HG03565 (cell line): ENCODE results near the gene SORBS1.
A peak's percentile ranks its signal among the peaks of the same experiment; 100 is the strongest.

ENCODE experiments used
- ATAC-seq: cut with Tn5 transposase; IDR thresholded peaks from one replicate; pipeline ENCODE4 v1.9.1; 2021; ENCODE audit warnings: mild to moderate bottlenecking, moderate library complexity; ENCODE audit not compliant: unreplicated experiment

SORBS1 gene

DNA sequence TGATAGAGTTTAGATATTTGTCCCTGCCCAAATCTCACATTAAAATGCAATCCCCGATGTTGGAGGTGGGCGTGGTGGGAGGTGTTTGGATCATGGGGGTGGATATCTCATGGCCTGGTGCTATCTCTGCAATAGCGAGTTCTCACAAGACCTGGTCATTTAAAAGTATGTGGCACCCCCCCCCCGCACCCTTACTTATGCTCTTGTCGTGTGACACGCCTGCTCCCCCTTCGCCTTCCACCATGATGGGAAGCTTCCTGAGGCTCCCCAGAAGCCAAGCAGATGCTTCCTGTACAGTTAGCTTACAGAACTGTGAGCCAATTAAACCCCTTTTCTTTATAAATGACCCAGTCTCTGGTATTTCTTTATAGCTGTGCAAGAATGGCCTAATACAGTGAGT is 118.8 kb downstream of the SORBS1 start:
- no peak for ATAC-seq

DNA sequence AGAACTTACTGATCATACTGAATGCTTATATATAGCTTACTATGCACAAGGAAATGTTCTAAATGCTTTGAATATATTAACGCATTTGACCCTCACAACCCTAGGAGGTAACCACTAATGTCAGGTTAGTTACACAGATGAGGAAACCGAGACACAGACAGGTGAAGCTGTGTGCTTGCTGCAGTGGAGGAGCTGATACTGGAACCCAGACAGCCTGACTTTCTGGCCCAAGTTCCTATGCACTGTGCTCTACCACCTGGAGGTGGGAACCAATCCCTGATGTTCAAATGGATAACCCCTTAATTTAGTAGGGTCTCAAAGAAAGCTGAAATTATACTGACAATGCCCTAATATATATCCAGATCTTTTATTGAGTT is 119.6 kb downstream of the SORBS1 start:
- peak; percentile 11 for ATAC-seq

DNA sequence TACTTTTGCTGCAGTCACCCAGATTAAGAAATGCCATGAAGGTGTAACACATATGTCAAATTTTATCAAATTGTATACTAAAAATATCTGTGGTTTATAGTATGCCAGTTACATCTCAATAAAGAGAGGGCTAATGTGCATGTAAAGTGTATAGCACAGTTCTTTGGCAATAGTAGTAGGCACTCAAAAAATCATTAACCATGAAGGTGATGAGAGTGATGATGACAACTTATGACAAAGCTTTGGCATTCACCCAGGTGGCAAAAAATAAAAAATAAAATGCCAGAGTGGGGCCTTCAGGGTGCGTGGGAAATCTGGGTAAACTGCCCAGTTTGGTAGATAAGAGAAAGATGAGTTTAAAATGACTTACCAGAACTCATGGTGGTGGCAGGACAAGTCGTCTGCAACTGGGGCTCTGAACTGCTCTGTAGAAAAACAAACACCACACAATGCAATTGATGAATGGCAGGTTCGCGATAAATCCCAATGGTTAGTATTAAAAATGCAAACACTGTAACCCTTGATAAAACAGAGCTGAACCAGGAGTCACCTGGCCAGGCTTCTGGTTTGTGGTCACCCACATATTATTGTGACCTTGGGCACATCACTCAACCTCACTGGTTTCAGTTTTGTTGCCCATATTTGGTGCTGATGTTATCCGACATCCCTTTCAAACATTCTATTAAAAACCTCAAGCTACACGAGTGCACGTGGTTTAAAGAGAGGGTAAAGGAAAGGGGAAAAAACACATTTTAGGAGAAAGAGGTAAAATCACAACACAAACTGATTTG is 120.2 kb downstream of the SORBS1 start:
- peak; percentile 89 for ATAC-seq

DNA sequence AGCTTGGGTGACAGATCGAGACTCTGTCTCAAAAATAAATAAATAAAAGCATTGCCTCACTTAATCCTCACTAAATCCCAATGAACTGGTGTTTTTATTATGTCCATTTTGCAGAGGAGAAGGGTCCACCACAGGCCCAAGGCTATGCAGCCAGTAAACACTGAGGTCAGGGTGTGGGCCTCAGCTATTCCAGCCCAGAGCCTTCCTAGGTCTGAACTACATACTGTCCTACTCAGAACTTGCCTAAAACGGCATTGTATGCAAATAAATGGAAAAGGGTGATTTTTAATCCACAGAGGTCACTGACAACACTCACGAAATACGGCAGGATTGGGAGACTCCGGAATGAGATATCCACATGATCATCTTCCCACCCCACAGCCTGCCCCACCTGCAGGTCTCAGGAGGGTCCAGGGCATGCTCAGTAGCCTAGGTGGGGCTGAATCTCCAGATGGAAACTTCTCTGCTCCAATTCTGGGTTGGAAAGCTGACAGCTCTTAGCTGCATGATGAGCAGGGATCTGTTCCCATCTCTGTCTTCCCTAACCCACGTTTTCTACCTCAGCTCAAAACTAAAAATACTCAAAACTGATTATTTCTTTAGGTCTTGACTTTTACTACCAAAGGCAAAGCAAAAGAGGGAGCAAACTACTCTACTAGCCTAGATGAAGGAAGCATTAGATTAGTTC is 121.0 kb downstream of the SORBS1 start:
- no peak for ATAC-seq

DNA sequence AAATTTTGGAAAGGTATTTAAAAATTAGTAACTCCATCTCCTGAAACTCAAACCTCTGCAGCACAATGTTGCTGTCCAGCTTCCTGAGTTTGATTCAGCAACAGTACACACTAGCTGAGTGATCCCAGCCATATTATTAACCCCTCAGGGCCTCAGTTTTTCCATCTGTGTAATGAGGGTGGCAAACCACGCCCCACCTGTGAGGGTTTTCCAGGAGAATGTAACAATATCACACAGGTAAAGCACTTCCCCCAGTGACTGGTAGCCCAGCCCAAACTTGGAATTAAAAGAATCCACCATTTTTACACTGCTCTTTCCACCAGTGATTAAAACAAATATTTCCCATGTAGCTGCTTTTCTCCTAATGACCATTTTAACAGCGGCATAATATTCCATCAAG is 122.4 kb downstream of the SORBS1 start:
- ATAC-seq, result no peak

DNA sequence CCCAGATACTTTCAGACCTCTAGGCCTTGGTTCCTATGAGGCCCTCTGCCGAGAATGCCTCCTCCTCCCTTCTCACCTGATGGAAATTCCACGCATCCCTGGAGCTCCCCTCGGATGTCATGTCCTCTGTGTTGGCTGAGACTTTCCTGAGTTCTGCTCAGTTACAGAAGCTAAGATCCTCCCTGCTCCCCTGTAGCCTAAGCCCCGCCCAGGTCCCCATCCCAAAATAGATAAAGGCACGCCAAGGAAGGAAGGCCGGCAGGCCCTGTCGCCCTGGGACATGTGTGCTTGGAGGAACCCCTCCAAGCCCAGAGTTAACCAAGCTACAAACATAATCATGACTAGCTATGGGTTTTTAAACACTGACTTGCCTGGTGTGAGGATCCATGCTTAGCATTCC is 123.5 kb downstream of the SORBS1 start:
- no peak for ATAC-seq

DNA sequence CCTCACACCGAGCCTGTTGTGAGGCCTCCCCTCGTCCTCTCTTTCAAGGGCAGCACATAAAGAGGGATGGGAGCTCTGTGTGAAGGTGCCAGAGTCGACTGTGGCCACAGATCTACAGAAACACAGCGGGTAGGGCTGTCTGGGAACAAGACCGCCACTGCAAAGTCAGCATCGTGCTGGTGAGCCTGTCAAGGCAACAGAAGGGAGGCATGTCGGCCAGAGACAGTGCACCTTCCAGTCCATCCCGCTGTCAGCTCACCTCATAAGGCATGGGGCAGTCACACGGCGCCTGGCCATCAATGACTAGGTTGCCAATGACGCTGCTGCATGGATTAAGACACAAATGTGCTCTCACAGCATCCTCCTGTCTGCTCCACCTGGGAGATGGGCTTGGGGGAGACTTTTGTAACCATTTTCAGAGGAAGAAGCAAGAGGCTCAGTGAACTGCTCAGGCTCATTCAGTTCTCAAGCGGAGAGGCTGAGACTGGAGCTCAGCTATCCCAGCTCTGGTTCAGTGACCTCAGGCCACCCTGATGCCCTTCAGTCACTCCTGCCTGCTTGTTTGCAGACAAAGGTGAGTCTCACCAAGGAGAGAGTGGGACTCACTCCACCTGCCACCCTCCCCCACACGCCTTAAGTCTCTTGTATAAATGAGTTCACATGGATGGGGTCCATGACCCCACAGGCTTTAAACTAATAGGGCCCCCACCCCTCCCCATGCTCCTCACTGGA is 125.5 kb downstream of the SORBS1 start:
- no peak for ATAC-seq

DNA sequence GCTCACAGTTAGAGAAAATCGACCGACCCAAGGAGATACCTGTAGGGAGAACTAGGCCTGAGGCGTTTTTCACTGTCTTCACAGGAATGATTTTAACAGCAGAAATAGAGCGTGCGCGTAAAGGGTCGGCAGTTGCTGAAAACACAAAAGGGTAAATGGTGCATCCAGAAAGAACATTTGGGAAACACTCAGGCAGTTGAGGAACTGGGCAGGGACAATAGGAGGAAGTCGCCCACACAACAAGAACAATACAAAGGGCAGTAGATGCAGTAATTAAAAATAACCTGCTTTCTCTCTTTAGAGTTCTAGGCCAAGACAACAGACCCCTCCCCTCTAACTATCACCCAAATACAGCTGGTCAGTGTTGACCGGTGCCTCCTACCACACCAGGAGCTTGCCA is 126.6 kb downstream of the SORBS1 start:
- ATAC-seq, result no peak

DNA sequence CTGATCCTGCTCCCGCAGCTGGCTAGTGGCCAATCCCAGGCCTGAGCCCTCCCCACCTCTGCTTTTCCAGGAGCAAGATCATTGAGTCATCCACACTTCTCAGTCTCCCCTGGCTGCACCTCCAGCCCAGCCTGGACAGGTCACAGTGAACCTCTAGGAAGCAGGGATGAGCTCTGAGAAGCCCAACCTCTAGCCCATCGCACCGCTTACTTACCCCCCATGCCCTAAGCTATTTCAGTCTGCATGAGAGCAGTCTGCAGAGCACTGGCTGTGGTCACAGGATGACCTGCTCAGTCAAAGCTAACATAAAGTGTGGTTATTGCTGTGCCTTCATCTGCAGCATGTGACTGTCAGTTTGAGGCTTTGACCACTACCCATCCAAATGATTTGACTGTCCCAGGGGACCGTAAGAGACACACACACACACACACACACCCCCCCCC is 129.2 kb downstream of the SORBS1 start:
- ATAC-seq, result peak; percentile 87

DNA sequence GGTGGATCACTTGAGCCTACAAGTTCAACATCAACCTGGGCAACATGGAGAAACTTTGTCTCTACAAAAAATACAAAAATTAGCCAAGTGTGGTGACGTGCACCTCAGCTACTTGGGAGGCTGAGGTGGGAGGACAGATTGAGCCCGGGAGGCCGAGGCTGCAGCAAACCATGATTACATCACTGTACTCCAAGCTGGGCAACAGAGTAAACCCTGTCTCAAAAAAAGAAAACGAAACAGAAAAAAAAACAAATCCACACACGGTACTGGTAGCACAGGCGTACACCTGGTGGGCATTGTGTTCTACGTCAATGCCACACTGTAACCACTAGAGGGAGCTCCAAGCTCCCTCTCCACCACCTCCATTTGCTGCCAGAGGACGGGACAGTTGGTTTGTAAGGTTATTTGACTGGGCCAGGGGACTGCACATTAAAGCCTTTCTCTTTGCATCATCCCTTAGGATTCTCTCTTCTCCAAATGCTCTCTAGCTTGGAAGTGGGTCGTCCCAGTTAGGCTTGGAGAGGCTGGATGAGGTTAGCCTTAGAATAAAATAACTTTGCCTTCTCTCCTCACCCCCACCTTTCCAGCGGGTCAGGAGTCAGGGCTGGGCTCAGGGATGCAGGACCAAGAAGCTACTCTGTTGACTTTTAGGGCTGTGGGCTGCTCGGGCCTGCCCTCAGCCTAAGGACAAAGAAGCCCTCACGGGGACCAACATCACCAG is 130.8 kb downstream of the SORBS1 start:
- ATAC-seq, result peak; percentile 69

DNA sequence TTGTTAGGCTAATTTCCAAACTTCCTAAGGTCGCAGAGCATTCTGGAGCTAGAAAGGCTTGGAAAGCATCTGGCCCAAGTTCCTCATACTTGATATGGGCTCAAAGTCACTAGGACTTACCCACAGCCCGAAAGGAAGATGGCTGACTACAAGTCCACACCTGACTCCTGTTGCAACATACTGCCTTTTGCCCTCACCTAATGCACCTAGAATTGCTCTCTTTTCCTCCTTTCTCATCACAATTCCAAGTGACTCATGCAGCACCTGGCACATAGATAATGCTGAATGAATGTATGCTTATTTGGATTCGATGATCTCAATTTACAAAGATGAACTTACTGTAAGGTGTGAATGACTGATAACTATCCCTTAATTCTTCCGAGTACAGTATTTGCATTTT is 131.5 kb downstream of the SORBS1 start:
- ATAC-seq, result no peak

DNA sequence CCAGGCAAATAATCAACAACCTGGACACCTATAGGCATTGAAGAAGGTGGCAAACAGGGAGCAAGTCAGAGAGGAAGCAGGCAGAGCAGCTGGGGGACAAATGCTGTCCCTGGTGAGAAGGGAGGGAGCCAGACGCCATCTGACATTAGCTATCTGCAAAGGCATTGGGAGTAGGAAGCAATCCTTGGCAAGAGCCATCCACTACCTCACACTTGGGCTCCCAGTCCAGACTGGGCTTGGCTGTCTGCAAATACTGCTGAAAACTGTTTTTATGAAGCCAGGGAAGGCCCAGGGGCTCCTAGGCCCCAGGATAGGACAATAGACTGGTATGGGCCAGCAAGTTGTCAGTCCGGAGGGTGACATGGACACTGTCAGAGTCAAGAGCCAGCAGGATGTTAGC is 132.5 kb downstream of the SORBS1 start:
- ATAC-seq, result no peak

DNA sequence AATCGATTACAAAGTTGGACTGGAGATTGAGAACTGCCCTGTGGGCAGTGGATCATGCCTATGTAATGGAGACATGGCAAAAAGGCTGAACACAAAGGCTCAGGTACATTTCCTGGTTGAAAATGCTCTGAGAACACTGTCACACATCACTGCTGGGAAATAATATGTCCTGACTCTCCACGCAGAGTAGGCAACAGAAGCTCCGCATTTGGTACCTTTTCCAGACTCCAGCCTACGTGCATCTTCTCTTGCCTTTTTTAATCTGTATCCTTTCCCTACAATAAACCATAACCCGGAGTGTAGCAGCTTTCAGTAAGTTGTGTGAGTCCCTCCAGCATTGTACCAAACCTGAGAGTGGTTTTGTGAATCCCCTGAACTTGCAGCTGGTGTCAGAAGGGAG is 134.7 kb downstream of the SORBS1 start:
- no peak for ATAC-seq

DNA sequence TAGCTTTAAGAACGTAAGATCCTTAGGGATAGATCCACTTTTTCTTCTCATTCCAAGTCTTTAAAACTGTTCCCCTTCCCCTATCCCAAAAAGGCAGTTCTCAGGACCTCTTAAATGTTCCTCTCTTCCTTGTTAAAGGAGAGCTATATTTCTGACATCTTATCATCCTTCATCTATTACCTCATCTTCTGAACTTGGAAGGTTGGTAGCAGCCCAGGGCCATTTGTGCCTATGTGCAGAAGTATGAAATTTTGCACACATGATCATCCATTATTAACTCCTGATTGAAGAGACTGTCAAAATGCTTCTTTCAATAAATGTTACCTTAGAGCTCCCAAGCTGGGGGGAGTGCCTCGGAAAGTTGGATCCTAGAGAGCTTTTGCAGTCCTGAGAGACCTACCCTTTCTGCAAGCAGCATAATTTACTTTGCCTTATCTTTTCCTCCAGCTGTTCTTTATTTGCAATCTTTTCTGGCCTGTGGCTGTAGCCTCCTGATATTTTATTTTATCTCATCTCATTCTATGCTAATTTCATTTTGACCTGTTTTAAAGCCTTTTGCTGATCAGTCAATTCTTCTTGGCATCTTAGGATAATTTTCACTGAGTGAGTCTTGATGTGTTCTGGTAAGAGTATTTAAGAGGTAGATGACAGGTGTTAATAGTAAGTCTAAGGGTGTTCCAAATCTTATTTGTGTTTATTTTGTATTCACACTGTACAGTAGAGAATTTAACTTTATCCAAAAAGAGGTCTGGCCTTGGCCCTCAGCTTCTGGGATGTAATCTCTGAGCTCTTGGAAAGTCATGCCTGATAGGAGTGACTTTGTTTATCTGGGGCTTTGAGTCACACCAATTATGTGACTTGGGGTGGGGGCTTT is 135.3 kb downstream of the SORBS1 start:
- ATAC-seq, result no peak

DNA sequence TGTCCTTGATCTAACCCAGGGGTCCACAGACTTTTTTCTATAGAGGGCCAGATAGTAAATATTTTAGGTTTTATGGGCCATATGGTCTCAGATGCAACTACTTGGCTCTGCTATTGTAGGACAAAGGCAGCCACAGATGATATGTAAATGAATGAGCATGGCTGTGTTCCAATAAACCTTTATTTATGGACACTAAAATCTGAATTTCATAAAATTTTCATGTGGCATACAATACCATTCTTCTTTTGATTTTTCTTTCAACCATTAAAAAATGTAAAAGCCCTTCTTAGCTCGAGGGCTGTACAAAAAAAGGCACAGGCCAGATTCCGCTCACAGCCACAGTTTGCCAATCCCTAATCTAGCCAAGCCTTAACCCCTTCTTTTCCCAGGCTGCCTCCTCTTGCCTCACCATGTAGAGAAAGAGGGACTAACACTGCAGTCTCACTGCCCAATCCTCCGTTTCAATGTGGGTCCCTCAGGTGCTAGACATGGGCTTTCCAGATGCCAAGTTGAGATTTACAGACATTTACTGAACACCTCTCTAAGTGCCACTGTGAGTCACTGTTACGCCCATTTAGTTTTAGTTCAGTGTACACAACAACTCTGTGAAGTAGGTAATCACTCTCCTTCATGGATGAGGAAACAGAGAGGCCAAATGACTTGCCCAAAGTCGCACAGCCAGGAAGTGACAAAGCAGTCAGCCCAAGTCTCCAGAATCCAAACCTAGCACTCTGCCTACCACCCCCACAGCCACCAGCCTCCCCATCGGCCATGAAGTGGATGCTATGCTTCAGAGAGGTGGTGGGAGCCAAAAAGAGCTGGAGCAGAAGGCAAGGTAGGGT is 137.8 kb downstream of the SORBS1 start:
- no peak for ATAC-seq

DNA sequence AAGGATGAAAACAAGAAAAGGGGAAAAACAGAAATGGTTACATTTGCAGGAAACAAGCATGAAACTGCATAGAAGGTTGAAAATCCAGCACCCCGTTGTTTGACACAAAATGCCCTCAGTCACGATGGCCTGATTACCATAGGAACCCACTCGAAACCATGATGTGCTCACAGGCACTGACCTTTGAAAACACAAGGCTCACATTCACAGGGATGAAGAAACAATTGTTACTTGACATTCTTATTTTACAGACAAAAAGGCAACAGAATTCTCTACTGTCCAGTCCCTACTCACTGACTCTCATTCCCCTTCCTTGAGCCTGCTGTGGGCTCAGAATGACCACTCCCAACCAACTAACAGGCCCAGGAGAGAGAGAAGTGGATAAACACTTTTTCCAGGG is 138.9 kb downstream of the SORBS1 start:
- ATAC-seq, result no peak

DNA sequence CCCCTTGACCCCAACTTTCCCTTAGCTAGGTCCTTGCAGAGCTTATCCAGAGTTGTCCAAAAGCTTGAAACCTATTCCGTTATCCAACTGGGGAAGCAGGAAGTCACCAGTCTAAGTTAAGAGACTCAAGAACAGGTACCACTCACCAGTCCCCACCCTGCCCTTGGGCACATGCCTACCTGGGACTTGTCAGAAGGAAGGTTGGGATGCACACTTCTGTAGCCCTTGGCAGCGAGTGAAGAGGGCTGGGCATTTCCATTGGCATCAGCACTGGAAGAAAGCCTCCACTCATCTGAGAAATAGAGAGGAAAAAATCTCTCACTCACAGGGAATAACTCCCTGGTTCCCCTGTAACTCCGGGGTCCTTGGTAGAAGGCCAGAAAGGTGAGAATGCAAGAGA is 139.4 kb downstream of the SORBS1 start:
- ATAC-seq, result no peak

DNA sequence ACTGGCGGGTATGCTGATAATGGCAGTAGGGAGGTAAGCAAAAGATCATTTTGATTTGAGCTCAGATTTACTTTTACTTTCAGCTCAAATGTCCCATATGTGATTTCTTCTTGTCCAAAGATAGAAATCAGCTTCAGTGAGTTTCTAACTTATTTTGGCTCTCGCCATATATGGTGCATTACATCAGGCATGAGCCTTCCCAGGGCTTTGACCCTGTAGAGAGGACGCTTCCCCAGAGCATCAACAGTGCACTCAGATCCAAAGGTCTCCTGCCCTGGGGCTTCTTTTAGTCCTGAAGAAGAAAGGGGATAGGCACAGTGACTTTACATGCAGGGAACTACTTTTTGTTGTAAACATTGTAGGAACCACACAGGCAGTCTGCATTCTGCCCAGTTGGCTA is 141.8 kb downstream of the SORBS1 start:
- no peak for ATAC-seq

DNA sequence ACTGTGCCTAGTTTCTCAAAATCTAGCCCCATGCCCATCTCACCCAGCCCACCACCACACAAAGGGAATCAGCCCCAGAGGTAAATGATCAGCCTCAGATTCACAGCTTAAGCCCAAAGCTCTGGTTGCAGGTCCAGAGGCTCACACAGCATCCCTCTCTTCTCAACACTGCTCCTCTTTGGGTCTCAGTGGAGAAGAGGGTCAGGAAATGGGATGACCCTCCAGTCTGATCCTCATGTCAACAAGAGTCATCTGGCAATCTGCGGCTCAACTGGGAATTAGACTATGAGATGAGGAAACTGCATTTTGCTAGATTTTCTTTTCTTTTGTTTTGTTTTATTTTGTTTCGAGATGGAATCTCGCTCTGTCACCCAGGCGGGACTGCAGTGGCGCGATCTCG is 144.2 kb downstream of the SORBS1 start:
- no peak for ATAC-seq
